ENCODE data around the gene STK32C.

STK32C gene

DNA sequence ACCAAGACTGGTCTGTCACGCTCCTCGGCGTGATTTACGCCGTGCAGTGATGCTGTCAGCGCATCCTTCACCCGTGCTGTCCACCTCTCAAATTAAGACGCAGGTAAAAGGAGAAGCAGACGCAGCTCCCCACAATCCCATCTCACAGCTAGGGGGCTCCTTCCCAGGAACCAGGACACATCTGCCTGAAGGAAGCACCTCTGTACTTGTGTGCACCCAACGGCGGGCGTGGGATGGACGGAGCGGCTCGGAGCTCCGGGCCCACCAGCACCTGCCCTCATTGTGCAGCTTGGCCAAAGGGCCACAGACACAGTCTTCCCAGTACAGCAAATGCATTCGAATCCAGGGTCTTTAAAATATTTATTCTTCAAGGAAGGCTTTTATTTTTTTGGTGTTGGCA lies 55.3 kb downstream of the STK32C start:
- no peak overlapping the region for H3K4me3 ChIP-seq (replicated peaks; ENCODE audit: low read depth, low read length)
- TF ChIP-seq, protein P1, sequence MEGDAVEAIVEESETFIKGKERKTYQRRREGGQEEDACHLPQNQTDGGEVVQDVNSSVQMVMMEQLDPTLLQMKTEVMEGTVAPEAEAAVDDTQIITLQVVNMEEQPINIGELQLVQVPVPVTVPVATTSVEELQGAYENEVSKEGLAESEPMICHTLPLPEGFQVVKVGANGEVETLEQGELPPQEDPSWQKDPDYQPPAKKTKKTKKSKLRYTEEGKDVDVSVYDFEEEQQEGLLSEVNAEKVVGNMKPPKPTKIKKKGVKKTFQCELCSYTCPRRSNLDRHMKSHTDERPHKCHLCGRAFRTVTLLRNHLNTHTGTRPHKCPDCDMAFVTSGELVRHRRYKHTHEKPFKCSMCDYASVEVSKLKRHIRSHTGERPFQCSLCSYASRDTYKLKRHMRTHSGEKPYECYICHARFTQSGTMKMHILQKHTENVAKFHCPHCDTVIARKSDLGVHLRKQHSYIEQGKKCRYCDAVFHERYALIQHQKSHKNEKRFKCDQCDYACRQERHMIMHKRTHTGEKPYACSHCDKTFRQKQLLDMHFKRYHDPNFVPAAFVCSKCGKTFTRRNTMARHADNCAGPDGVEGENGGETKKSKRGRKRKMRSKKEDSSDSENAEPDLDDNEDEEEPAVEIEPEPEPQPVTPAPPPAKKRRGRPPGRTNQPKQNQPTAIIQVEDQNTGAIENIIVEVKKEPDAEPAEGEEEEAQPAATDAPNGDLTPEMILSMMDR (IDR thresholded peaks at IDR 0.05; ENCODE audit: low read length, missing control alignments) = no peak
- DNase-seq (ENCODE audit: low read depth) = no peak

DNA sequence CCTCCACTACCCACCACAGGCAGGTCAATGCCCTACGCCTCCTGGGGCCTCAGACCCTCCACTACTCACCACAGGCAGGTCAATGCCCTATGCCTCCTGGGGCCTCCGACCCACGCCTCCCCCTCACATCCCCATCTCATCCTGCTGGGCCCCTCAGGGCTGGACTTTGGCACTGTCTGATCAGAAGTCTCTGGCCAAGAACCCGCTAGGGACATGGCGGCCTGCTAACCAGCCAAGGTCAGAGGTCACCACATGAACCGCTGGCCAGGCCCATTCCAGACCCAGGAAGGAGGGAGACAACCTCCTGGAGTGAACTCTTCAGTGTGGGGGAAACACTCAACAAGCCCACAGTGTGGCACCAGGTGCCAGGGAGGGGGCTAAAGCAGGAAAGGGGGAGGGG lies 55.8 kb downstream of the STK32C start:
- no peak overlapping the region for H3K4me3 ChIP-seq (replicated peaks; ENCODE audit: low read depth, low read length)
- no peak for DNase-seq (ENCODE audit: low read depth)
- TF ChIP-seq, protein P1 (IDR thresholded peaks at IDR 0.05; ENCODE audit: low read length, missing control alignments) = no peak

DNA sequence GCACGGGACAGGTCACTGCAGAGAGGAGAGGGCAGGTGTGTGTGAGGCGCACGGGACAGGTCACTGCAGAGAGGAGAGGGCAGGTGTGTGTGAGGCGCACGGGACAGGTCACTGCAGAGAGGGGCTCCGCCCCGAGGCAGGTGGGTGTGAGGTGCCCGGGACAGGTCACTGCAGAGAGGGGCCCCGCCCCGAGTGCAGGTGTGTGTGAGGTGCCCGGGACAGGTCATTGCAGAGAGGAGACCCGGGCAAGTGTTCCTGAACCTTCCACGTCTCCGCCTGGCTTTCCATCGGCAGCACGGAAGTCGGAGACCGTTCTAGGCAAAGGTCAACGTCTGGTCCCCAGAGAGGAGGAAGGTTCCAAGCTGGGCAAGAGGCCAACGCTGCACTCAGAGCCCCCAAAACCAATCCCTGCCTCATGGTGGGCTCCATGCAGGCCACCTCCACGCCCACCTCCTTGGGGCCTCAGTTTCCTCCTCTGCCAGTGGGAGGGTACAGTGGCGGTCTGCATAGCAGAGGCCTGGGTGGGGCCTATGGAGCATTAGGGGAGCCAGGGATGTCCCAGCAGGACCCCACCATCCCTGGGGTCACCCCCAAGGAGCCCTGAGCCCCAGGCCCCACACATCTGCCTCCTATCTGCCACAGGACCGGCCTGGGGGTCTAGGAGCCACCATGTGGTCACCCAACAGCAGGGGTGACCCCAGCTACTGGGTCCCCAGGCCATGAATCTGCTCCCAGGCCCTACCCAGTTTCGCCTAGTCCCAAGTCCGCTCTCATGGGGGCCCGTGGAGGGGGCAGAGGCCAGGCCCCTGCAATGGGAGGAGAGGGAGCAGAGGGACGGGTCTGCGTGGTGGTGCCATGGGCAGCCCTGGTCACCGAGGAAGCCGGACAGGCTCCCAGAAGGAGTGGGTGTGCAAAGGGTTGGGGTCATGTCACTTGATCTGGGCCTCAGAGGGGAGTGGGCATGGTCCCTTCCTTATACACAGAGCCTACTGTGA lies 57.0 kb downstream of the STK32C start:
- H3K4me3 ChIP-seq (replicated peaks; ENCODE audit: low read depth, low read length) = no peak overlapping the region
- TF ChIP-seq, protein P1 (IDR thresholded peaks at IDR 0.05; ENCODE audit: low read length, missing control alignments) = no peak
- no peak for DNase-seq (ENCODE audit: low read depth)

DNA sequence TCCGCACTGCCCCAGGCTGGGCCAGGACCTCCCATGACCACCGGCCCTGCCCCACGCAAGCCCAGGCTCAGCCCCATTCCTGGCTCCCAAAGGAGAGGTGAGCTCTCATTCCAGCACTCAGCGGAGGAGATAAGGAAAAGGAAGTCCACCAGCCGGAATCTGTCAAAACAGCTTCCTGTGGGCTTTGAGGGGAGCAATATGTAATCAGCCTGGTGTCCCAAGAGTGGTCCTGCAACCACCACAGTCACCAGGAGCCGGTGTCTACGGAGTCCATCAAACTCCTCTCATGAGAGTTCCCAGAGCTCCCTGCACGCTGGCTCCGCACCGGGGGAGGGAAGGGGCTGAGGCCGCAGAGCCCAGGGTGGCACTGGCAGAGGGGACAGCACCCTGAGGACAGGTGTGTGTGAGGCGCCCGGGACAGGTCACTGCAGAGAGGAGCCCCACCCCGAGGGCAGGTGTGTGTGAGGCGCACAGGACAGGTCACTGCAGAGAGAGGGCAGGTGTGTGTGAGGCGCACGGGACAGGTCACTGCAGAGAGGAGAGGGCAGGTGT lies 57.9 kb downstream of the STK32C start:
- TF ChIP-seq, protein P1 (IDR thresholded peaks at IDR 0.05; ENCODE audit: low read length, missing control alignments) = no peak
- DNase-seq (ENCODE audit: low read depth) = peak; percentile 7
- no peak overlapping the region for H3K4me3 ChIP-seq (replicated peaks; ENCODE audit: low read depth, low read length)

DNA sequence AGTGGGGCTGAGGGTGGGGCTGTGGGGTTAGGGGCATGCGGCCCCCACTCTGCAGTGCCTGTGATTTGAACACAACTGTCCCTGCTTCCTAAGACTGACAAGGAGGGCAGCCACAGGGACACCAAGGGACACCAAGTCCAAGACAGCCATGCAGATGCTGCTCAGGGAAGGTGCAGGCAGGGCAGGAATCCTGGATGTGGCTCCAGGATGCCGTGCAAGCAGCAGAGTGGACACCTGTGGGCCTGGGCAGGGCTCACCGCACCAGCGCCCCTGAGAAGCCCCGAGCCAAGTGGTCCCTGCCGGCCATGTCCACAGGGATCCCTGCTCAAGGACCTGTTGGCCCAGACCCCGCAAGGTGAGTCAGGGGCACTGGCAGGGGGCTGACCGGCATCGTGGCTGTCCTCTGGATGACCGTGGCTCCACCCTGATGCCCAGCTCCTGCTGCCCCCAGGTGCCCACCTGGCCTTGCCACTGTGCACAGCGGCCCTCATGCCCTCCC lies 58.5 kb downstream of the STK32C start:
- TF ChIP-seq, protein P1 (IDR thresholded peaks at IDR 0.05; ENCODE audit: low read length, missing control alignments) = no peak
- DNase-seq (ENCODE audit: low read depth) = no peak
- no peak overlapping the region for H3K4me3 ChIP-seq (replicated peaks; ENCODE audit: low read depth, low read length)

DNA sequence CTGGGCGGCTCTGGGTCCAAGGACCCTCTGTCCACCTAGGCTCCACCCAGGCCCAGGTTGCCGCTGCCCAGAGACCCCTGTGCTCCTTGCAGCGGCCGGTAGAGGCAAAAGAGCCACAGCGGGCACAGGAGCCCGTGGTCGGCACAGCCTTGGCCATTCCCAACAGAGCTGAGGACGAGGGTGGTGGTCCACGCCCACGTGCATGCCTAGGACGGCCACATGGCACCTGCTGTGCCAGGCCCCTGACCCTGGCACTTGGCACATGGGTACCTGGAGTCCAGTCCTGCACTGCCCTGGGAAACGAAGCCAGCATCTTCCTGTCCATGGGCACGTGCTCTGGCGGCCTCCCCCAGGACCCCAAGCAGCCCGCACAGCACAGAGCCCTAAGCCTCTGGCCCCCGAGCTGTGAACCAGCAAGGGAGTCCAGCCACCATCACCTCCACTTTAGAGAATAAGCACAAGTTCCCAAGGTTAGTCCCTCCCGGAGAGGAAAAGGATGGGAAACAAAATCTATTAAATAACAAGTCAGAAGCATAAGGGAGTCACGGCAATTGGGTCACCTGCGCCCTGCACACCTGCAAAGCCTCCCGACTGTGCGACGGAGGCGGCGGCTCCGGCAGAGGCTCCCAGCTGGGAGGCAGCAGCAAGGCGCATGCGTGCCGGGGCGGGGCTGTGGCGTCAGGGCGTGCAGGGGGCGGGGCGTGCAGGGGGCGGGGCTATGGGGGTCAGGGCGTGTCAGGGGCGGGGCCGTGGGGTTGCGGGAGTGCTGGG lies 59.1 kb downstream of the STK32C start:
- DNase-seq (ENCODE audit: low read depth) = peak; percentile 20
- TF ChIP-seq, protein P1 (IDR thresholded peaks at IDR 0.05; ENCODE audit: low read length, missing control alignments) = no peak
- peak overlapping the region; percentile 38 for H3K4me3 ChIP-seq (replicated peaks; ENCODE audit: low read depth, low read length)

Data from fibroblast of pulmonary artery (primary cell).